Fibroblast of skin of right biceps (primary cell): ENCODE measurements around the gene TTC39A.
"Not testable (repeated sequence)": the region's sequence is repeated elsewhere in the genome, so short reads cannot be mapped to it uniquely, and the experiment has no call there.

Experiments
- DNase-seq: peaks from one replicate; pipeline ENCODE4 v3.0.0-alpha.2; 2013

The TTC39A gene

GRCh38 chr1:51263147-51263877 lies 67.0 kb downstream of the TTC39A start:
- no peak for DNase-seq

- no peak for DNase-seq
Observed at GRCh38 chr1:51255331-51255730, 75.0 kb downstream of the TTC39A start.

- DNase-seq, result peak; percentile 45
Observed at GRCh38 chr1:51253691-51254090, 76.7 kb downstream of the TTC39A start.

- DNase-seq, result no peak
Observed at GRCh38 chr1:51252366-51252765, 78.0 kb downstream of the TTC39A start.

- DNase-seq, result not testable (repeated sequence)
Observed at GRCh38 chr1:51251165-51251564, 79.2 kb downstream of the TTC39A start.

- not testable (repeated sequence) for DNase-seq
Observed at GRCh38 chr1:51250729-51251128, 79.6 kb downstream of the TTC39A start.

GRCh38 chr1:51249445-51249844 lies 80.9 kb downstream of the TTC39A start:
- DNase-seq, result no peak

- no peak for DNase-seq
Observed at GRCh38 chr1:51247499-51247898, 82.9 kb downstream of the TTC39A start.

GRCh38 chr1:51247022-51247421 lies 83.3 kb downstream of the TTC39A start:
- DNase-seq, result no peak

- DNase-seq, result peak; percentile 19
Observed at GRCh38 chr1:51242546-51242945, 87.8 kb downstream of the TTC39A start.

- no peak for DNase-seq
Observed at GRCh38 chr1:51241119-51241518, 89.2 kb downstream of the TTC39A start.

GRCh38 chr1:51240084-51240483 lies 90.3 kb downstream of the TTC39A start:
- no peak for DNase-seq

- no peak for DNase-seq
Observed at GRCh38 chr1:51238034-51238403, 92.3 kb downstream of the TTC39A start.

GRCh38 chr1:51237351-51238033 lies 92.9 kb downstream of the TTC39A start:
- peak; percentile 53 for DNase-seq
